CD4-positive, alpha-beta T cell treated with Interferon gamma for 1 hour (primary cell): ENCODE data around the gene NDUFS8.

Experiments
- DNase-seq: peaks from one replicate; pipeline ENCODE4 v3.0.0-alpha.2; 2020

The NDUFS8 gene

GRCh38 chr11:68038226-68038717, 7.8 kb downstream of the NDUFS8 start:
- DNase-seq, result no peak

- DNase-seq, result peak; percentile 51
These were observed 8.4 kb downstream of the NDUFS8 start, which contains the start of gene TCIRG1 for GRCh38 chr11:68038718-68039525. Gene TCIRG1 (plus strand): TSS chr11:68039025. CDS start chr11:68041272, 2,247 bp downstream.

DNA sequence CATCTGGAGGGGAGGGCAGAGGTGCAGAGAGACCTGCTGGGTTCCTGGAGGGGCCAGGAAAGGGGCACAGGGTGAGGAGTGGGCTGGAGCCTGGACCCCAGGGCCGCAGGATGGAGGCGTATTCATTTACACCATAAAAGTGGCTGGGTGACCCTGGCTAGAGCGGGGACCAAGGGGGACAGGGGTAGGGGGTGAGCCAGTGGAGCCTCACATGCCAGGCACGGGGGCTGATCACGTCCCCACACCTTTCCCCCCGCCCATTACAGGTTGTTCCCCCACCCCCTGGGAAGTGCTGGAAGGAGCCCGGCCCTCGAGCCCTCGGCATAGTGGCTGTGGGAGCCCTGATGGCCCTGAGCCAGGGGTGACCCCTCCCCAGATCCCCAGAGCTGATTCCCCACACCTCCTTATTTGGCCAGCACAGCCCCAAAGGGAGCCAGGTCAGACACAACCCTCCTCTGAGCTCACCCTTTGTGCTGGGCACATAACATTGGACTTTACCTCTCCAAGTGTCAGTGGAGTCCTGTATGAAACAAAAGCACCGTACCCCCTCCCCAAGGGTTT, 9.1 kb downstream of the NDUFS8 start:
- DNase-seq, result no peak

- peak; percentile 48 for DNase-seq
These were observed 9.8 kb downstream of the NDUFS8 start for GRCh38 chr11:68040101-68040956.

GRCh38 chr11:68040957-68041591, 10.6 kb downstream of the NDUFS8 start:
- no peak for DNase-seq

DNA sequence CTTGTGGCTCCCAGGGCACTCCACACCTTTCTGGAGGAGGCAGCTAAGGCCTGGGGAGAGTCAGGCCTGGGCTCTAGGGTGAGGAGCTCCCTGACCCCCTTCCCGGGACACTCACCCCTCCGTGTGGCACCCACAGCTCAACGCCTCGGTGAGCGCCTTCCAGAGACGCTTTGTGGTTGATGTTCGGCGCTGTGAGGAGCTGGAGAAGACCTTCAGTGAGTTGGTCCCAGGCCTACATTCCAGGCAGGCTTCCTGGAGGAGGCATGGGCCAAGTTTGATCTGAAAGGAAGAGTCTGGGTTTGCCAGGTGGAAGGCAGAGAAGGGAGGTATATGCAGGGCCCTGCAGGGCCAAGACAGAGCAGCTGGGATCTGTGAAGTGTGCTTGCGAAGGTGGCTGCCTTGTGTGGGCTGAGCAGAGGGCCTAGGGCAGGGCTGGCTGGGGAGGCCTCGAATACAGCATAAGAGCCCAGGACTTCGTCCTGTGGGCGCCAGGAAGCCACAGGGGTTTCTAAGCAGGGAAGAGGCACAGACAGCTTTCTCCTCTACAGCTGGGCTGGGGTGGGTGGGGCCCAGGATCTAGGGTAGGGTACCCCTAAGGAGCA, 11.2 kb downstream of the NDUFS8 start:
- DNase-seq, result no peak

GRCh38 chr11:68042219-68043028, 11.9 kb downstream of the NDUFS8 start:
- DNase-seq, result no peak

DNA sequence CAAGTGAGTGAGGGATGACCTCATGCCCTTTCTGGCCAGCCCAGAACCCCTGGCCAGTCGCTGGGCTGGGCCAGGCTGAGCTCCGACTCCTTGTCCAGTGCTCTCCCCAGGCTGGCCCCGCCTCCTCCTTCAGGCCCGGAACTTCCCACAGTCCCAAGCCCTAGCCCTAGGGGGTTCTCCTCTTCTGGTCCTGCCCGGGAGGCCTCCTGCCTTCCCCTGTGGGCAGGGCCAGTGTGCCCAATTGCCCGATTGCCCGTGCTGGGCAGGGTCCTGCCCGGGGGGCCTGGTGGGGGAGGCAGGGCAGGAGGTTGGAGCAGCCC, 12.5 kb downstream of the NDUFS8 start:
- no peak for DNase-seq

GRCh38 chr11:68043349-68044144, 13.1 kb downstream of the NDUFS8 start:
- DNase-seq, result no peak

- DNase-seq, result no peak
These were observed 13.8 kb downstream of the NDUFS8 start for GRCh38 chr11:68044145-68044813.

DNA sequence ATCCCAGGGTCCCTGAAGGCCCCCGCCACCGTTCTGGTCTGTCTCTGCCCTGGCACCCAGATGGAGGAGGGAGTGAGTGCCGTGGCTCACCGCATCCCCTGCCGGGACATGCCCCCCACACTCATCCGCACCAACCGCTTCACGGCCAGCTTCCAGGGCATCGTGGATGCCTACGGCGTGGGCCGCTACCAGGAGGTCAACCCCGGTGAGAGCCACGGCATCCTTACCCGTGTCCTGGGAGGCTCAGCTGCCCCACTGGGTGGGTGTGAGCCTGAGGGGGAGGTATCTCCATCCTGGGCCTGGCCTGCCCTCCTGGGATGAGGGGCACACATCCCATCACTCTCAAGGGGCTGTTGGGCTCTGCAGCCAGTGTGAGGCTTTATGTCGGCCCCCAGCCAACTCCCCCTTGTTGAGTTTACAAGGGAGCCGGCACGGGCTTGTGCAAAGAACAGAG, 14.4 kb downstream of the NDUFS8 start:
- DNase-seq, result no peak

DNA sequence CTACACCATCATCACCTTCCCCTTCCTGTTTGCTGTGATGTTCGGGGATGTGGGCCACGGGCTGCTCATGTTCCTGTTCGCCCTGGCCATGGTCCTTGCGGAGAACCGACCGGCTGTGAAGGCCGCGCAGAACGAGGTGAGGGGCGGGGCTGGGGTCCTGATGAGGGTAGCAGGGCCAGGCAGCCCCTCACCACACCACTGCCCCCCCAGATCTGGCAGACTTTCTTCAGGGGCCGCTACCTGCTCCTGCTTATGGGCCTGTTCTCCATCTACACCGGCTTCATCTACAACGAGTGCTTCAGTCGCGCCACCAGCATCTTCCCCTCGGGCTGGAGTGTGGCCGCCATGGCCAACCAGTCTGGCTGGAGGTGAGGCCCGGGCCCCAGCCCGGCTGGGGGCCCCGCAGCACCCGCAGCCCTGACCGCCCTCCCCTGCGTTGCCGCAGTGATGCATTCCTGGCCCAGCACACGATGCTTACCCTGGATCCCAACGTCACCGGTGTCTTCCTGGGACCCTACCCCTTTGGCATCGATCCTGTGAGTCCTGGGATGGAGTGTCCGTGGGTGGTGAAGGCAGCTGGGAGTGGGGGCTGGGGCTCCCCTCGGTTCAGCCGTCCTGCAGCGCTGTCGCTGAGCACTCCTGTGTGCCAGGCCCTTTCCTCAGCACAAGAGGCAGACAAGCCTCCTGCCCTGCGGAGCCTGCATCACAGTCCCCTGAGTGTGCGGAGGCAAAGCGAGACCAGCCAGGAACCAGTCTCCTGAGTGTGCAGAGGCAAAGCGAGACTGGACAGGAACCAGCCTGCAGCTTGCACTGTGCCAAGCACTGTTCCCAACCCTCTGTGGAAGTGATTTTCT, 17.2 kb downstream of the NDUFS8 start:
- DNase-seq, result no peak

GRCh38 chr11:68048681-68049508, 18.4 kb downstream of the NDUFS8 start:
- no peak for DNase-seq

DNA sequence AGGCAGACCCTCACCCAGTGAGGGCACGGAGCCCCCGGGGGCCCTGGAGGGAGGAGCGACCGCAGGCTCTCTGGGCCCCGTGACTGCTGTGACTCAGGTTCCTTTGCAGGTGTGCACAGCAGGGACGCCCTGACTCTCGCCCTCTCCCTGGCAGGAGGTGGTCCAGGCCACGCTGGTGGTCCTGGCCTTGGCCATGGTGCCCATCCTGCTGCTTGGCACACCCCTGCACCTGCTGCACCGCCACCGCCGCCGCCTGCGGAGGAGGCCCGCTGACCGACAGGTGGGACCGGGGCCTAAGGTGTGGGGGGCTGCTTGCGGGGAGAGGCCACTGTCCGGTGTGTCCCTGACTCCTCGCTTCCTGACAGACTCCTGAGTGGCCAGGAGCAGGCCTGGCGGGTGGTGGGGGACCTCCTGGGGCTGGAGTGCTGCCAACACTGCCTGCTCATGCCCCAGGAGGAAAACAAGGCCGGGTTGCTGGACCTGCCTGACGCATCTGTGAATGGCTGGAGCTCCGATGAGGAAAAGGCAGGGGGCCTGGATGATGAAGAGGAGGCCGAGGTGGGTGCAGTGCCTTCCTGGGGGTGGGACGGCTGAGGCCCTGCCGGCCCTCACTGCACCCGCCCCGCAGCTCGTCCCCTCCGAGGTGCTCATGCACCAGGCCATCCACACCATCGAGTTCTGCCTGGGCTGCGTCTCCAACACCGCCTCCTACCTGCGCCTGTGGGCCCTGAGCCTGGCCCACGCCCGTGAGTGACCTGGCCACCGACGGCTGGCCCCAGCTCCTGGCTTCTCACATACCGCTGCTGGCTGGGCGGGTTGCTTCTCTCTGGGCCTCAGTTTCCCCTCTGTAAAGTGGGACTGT, 19.3 kb downstream of the NDUFS8 start:
- no peak for DNase-seq

DNA sequence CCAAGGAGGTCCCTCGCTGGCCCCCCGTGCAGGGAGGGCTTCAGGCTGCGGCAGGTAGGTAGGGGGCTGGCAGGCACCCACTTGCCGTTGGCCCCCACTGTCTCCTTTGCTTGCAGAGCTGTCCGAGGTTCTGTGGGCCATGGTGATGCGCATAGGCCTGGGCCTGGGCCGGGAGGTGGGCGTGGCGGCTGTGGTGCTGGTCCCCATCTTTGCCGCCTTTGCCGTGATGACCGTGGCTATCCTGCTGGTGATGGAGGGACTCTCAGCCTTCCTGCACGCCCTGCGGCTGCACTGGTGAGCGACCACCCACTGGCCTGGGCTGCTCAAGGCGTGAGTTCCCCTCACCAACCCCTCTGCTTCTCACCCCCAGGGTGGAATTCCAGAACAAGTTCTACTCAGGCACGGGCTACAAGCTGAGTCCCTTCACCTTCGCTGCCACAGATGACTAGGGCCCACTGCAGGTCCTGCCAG, 19.9 kb downstream of the NDUFS8 start:
- no peak for DNase-seq

- no peak for DNase-seq
These were observed 21.0 kb downstream of the NDUFS8 start for GRCh38 chr11:68051191-68052136.
